Hepatocyte (in vitro differentiated cells): ENCODE data around the gene TCF12.

Source experiments
- CTCF ChIP-seq: fragments of 200-600 bp; sonication (generic); IDR thresholded peaks from 2 replicates; pipeline ENCODE4 v1.5.1; 2016; ENCODE audit warnings: antibody characterized with exemption, mild to moderate bottlenecking; ENCODE audit not compliant: poor library complexity
- EZH2phosphoT487 ChIP-seq: fragments of 200-600 bp; sonication (generic); IDR thresholded peaks from one replicate; pipeline ENCODE4 v1.6.1; 2018; ENCODE audit warnings: antibody characterized with exemption, mild to moderate bottlenecking, low read depth, moderate library complexity; ENCODE audit not compliant: unreplicated experiment, severe bottlenecking

GRCh38 chr15:57215881-57216280 is 297.4 kb downstream of the TCF12 start:
- TF ChIP-seq CTCF, result no peak
- no peak for TF ChIP-seq EZH2phosphoT487
